Measurements from ENCODE around the gene IER5. TPM values are rescaled to one million over a fixed set of nuclear protein-coding genes. Genes with fewer than 3 reads are reported as not detected.
A peak's percentile ranks its signal among the peaks of the same experiment; 100 is the strongest.

The IER5 gene
- total RNA-seq, 1 donor from 2014 or later = 32.0 TPM

DNA sequence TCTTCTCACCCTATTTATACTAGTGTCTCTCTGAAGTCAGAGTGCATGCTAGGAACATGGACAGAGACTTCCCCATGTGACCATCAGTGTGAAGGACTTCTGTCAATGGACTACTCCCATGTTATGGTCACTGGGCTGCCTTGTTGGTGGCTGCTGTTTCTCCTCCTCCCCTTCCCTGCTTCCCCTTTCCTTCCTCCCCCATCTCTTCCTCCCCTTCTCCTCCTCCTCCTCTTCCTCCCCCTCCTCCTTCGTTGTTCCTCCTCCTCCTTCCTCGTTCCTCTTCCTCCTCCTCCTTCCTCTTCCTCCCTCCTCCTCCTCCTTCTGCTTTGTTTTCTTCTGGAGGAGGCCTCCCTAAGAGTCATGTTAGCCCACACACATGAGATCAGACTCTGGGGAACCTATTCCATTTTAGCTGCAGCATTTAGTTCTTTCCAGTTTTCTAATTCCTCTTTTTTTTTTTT, 35.8 kb downstream of the IER5 start:
- intact Hi-C loops (cut with DNase I) = no loop called here
- peaks cover 27% of the 10 kb centered on the region for H3K4me1 ChIP-seq
- no peaks in the 10 kb centered on the region for H3K9me3 ChIP-seq
- no peak overlapping the region for H3K4me3 ChIP-seq
- TF ChIP-seq, protein P1, sequence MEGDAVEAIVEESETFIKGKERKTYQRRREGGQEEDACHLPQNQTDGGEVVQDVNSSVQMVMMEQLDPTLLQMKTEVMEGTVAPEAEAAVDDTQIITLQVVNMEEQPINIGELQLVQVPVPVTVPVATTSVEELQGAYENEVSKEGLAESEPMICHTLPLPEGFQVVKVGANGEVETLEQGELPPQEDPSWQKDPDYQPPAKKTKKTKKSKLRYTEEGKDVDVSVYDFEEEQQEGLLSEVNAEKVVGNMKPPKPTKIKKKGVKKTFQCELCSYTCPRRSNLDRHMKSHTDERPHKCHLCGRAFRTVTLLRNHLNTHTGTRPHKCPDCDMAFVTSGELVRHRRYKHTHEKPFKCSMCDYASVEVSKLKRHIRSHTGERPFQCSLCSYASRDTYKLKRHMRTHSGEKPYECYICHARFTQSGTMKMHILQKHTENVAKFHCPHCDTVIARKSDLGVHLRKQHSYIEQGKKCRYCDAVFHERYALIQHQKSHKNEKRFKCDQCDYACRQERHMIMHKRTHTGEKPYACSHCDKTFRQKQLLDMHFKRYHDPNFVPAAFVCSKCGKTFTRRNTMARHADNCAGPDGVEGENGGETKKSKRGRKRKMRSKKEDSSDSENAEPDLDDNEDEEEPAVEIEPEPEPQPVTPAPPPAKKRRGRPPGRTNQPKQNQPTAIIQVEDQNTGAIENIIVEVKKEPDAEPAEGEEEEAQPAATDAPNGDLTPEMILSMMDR (IDR thresholded peaks at IDR 0.05) = no peak
- no peaks in the 10 kb centered on the region for H3K27me3 ChIP-seq
- ATAC-seq = peak; percentile 73
- H3K36me3 ChIP-seq = no peaks in the 10 kb centered on the region
- no peak for DNase-seq
- no peak overlapping the region for H3K27ac ChIP-seq

DNA sequence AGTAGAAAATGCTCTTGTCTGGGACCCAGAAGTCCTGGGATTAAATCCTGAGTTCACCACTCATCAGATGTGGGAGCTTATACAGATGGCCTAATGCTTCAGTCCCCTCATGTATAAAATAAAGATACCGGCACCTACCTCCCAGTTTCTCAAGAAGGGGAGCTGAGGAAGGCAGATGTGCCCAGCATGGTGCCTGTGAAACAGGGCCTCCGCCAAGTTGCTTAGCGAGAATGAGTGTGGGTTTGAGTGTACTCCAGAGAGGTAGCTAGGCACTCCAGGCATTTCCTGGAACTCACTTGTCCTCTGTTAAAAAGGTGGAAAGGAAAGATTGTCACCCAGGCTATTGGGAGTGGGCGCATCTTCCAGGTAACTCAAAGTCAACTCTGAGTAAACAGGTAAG, 37.8 kb downstream of the IER5 start:
- no peak overlapping the region for H3K27ac ChIP-seq
- H3K36me3 ChIP-seq = no peaks in the 10 kb centered on the region
- TF ChIP-seq, protein P1 (IDR thresholded peaks at IDR 0.05) = no peak
- no peaks in the 10 kb centered on the region for H3K9me3 ChIP-seq
- H3K4me1 ChIP-seq = peaks cover 41% of the 10 kb centered on the region
- H3K4me3 ChIP-seq = no peak overlapping the region
- DNase-seq (no peak), ATAC-seq (no peak)
- no peaks in the 10 kb centered on the region for H3K27me3 ChIP-seq
- intact Hi-C loops (cut with DNase I) = no loop called here

- TF ChIP-seq, protein P1 (IDR thresholded peaks at IDR 0.05) = no peak
- intact Hi-C loops (cut with DNase I) = no loop called here
- DNase-seq (no peak), ATAC-seq (no peak)
- Histone ChIP-seq H3K36me3 (no peaks in the 10 kb centered on the region), H3K27me3 (no peaks in the 10 kb centered on the region), H3K9me3 (no peaks in the 10 kb centered on the region), H3K4me3 (no peak overlapping the region), H3K27ac (no peak overlapping the region), H3K4me1 (peaks cover 41% of the 10 kb centered on the region)
Observed at GRCh38 chr1:181126871-181127587, 38.5 kb downstream of the IER5 start.

DNA sequence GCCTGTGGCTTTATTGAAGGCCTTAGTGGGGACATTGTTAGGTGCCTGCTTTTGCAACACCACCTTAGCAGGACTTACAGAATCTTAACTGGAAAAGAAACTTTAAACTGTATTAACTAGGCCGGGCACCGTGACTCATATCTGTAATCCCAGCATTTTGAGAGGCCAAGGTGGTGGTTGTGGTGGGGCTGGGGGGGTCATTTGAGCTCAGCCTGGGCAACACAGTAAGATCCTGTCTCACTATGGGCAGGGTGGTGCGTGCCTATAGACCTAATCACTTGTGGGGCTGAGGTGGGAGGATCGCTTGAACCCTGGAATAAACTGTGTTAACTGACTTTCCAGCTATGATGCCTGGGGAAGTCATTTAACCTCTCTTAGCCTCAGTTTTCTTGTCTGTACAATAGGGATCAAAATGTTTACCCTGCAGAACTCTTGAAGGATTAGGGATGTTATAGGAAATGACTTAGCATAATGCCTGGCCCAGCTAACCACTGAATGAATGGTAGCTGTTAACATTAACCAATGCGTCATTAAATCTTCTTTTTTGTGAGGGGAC, 39.5 kb downstream of the IER5 start:
- peak overlapping the region; percentile 77 for H3K27ac ChIP-seq
- TF ChIP-seq, protein P1 (IDR thresholded peaks at IDR 0.05) = no peak
- DNase-seq = no peak
- H3K27me3 ChIP-seq = no peaks in the 10 kb centered on the region
- intact Hi-C loops (cut with DNase I) = no loop called here
- H3K9me3 ChIP-seq = no peaks in the 10 kb centered on the region
- ATAC-seq = no peak
- H3K36me3 ChIP-seq = no peaks in the 10 kb centered on the region
- peaks cover 41% of the 10 kb centered on the region for H3K4me1 ChIP-seq
- H3K4me3 ChIP-seq = no peak overlapping the region

GRCh38 chr1:181128592-181129497, 40.3 kb downstream of the IER5 start:
- ATAC-seq (peak; percentile 84), DNase-seq (peak; percentile 85)
- intact Hi-C loops (cut with DNase I) = no loop called here
- Histone ChIP-seq H3K36me3 (no peaks in the 10 kb centered on the region), H3K27me3 (no peaks in the 10 kb centered on the region), H3K4me1 (peaks cover 45% of the 10 kb centered on the region), H3K4me3 (peak overlapping the region; percentile 23), H3K9me3 (no peaks in the 10 kb centered on the region), H3K27ac (peak overlapping the region; percentile 77)
- TF ChIP-seq, protein P1 (IDR thresholded peaks at IDR 0.05) = no peak
